KOPT-K1 (cell line): ENCODE measurements around the gene CEP112.
"Not testable (repeated sequence)": the region's sequence is repeated elsewhere in the genome, so short reads cannot be mapped to it uniquely, and the experiment has no call there.

Experiments
- H3K27ac ChIP-seq: fragments of 200-600 bp; sonication (generic); 2 replicates; pipeline ENCODE4 v1.5.1; 2016; ENCODE audit warnings: antibody characterized with exemption, mild to moderate bottlenecking, low read depth, low read length; ENCODE audit not compliant: poor library complexity, severe bottlenecking
- H3K36me3 ChIP-seq: fragments of 200-600 bp; sonication (generic); 2 replicates; pipeline ENCODE4 v1.5.1; 2017; ENCODE audit warnings: antibody characterized with exemption, mild to moderate bottlenecking, low read length, moderate library complexity; ENCODE audit not compliant: insufficient read depth
- H3K9me3 ChIP-seq: fragments of 200-600 bp; sonication (generic); 2 replicates; pipeline ENCODE4 v1.5.1; 2017; ENCODE audit warnings: antibody characterized with exemption, low read length, mild to moderate bottlenecking; ENCODE audit not compliant: insufficient read depth, poor library complexity, severe bottlenecking

CEP112 gene

DNA sequence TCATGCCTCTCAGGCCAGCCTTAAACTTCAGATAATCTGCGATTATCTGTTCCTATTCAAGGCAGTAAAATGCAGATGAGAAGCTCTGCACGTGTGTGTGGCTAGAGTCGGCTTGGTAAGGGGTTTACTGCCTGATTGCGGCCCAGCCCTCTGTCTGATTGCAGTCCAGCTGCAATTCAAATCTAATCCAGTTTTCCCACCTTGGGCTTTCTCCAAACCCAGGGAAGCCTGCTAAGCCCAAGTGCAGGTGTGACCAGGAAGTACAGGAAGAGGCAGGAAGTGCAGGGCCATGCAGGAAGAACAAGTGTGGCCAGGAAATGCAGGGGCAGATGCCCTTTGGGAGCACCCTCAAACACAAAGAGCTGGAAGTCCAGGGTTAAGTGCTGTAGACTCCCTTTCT lies 314.9 kb downstream of the CEP112 start:
- Histone ChIP-seq H3K27ac (no peak overlapping the region), H3K9me3 (peaks cover 25% of the 10 kb centered on the region), H3K36me3 (no peaks in the 10 kb centered on the region)

DNA sequence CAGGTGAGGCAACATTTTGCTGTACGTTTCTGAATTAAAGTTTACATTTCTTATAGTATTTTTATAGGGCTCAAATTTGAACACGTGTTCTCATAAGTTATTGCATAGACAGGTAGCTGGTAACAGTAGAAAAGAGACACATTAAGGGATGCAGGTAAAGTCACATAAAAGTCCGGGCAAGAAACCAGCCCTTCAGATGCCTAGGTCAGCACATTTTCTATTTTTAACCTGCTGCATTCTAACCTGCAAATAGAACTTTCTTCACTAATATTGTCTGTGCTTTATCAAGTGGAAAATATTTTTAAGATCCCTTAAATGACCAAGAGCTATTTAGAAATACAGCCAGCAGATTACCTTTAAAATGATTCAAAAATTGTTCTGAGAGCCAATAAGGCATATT lies 323.1 kb downstream of the CEP112 start:
- H3K36me3 ChIP-seq, result no peaks in the 10 kb centered on the region
- no peak overlapping the region for H3K27ac ChIP-seq
- peaks cover 26% of the 10 kb centered on the region for H3K9me3 ChIP-seq

DNA sequence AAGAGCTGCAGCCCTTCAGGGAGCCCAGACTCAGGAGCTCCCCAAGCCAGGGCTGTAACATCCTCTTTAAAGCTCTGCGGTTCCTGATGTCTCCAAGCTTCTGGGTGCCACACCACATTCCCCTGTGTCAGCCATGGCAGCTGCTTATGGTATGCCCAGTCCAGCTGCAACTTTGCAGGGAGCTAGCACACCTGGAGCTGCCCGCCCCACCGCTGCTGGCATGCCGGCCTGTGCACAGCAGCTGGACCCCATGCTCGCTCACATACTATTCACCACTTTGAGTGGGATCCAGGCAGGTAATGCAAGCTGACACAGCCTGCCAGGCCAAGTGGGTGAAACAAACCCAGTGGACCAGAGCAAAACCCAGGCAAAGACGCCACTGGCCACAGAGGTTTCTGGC lies 324.9 kb downstream of the CEP112 start:
- H3K27ac ChIP-seq, result no peak overlapping the region
- no peaks in the 10 kb centered on the region for H3K36me3 ChIP-seq
- peaks cover 26% of the 10 kb centered on the region for H3K9me3 ChIP-seq

DNA sequence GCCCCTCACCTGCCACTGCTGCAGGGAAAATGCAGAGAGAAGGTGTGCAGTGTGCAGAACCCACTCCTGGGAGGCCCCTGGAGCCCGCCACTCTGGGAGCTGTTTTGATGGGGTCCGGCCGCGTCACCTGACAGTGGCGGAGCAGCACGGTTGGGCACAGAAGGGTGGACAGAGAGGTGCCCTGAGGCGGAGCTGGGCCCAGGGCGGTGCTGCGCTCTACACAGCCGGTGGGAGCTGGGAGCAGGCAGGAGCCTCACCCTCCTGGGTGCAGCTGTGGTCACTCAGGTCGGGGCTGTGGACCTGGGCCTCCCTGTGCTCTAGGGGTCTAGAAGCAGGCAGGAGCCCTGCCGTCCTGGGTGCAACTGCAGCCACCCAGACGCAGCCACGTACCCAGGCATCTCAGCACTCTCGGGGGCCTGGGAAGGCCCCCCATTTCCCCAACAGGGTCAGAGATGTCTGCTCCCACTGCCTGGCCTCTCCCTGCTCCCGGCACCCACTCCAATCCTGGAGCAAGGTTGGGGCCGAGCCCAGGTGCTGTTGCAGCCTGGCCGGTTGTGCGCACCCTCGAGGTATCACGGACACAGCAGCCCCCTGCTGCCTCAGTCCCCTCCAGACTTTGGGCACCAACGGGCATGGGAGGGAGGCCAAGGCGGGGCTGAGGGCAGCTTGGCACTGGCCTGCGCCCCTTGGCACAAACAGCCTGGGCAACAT lies 326.1 kb downstream of the CEP112 start:
- Histone ChIP-seq H3K9me3 (peaks cover 26% of the 10 kb centered on the region), H3K27ac (no peak overlapping the region), H3K36me3 (no peaks in the 10 kb centered on the region)

DNA sequence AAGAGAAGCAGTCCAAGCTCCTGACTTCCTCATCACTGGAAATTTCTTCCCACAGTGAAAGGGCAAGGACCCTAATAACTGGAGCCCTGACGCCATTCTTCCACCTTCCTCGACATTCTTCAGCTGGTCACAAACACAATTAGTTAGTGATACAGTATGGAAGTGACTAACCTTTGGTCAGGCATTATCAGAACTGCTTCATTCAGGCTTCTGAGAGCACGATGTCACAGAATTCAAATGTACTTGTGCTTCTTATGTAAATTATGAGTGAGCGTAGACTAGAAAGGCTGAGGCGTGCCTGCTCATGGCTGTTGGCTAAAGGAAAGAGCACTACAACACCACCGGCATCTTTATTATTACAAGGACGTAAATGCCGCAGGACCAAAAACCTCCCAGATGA lies 327.5 kb downstream of the CEP112 start:
- no peaks in the 10 kb centered on the region for H3K36me3 ChIP-seq
- H3K27ac ChIP-seq, result no peak overlapping the region
- peaks cover 26% of the 10 kb centered on the region for H3K9me3 ChIP-seq

DNA sequence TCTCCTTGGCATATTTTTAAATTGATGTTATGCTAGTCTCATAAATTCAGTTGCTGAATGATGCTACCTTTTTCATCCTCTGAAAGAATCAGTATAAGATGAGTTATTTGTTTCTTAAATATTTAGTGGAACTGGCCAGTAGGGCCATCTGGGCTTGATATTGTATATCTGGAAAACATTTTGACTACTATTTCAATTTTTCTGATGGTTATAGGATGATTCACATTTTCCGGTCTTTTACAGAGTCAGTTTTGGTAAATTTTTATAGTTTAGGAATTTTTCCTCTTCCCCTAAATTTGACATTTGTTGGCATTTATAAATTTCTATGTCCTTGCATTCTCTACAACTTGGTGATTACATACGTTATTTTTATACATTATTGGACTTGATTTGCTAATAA lies 334.2 kb downstream of the CEP112 start:
- no peaks in the 10 kb centered on the region for H3K9me3 ChIP-seq
- H3K27ac ChIP-seq, result no peak overlapping the region
- H3K36me3 ChIP-seq, result no peaks in the 10 kb centered on the region

DNA sequence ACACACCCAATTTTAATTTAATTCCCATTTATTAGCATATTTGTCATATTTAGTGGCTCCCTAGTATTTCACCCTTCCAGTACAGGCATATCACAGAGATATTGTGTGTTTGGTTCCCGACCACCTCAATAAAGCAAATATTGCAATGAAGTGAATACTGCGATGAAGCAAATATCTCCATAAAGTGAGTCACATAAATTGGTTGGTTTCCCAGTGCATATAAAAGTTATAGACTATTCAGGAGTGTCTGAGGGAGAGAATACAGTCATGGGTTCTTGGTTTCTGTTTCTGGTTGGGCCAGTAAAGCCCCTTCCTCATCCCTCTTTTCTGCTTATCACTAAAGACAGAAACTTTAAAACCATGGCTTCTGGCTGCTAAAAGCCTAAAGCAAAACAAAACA lies 335.1 kb downstream of the CEP112 start:
- H3K27ac ChIP-seq, result no peak overlapping the region
- H3K36me3 ChIP-seq, result no peaks in the 10 kb centered on the region
- H3K9me3 ChIP-seq, result no peaks in the 10 kb centered on the region

DNA sequence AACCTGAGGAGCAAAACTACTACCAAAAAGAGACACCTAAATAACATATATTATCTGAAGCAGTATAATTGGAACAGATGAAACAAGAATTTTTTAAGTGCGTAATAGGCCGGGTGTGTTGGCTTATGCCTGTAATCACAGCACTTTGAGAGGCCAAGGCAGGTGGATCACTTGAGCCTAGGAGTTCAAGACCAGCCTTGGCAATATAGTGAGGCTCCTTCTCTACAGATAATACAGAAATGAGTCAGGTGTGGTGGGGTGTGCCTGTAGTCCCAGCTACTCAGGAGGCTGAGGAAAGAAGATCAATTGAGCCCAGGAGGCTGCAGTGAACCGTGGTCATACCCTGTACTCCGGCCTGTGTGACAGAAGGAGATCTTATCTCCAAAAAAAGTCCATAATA lies 336.3 kb downstream of the CEP112 start:
- Histone ChIP-seq H3K27ac (no peak overlapping the region), H3K36me3 (no peaks in the 10 kb centered on the region), H3K9me3 (no peaks in the 10 kb centered on the region)

DNA sequence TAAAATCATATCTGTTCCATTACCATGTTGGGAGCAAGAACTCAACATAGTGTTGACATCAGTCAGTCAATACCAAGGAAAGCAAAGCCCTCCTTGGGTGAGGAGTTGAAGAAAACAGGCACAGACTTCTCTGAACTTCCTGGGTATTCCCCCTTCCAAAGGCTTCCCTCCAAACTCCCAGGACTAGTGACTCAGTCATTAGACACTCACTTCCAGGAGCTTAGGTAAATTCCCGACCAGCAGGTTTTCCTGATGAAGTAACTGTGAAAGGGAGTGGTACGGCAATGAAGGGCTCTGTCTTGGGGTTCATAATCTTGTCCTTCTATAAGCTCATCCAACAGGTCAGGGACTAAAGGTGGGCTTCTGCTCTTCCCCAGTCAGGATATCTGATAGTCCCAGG lies 336.7 kb downstream of the CEP112 start:
- Histone ChIP-seq H3K9me3 (no peaks in the 10 kb centered on the region), H3K36me3 (no peaks in the 10 kb centered on the region), H3K27ac (no peak overlapping the region)

DNA sequence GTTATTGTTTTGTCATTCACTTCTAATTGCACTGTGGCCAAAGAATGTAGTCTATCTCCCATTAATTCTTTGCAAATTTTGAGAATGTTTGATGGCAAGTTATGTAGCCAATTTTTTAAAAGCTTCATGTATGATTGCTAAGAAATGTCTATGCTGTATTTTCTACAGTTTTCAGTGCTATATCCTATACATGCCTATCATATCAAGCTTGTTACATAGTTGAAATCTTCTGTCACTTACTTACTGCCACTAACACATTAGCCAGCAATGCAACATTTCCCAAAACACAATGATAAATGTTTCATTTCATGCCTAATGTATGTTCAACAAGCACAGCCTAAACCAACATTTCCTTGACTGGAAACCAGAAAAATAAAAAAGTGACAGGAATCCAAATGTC lies 338.1 kb downstream of the CEP112 start:
- Histone ChIP-seq H3K36me3 (no peaks in the 10 kb centered on the region), H3K27ac (no peak overlapping the region), H3K9me3 (no peaks in the 10 kb centered on the region)

DNA sequence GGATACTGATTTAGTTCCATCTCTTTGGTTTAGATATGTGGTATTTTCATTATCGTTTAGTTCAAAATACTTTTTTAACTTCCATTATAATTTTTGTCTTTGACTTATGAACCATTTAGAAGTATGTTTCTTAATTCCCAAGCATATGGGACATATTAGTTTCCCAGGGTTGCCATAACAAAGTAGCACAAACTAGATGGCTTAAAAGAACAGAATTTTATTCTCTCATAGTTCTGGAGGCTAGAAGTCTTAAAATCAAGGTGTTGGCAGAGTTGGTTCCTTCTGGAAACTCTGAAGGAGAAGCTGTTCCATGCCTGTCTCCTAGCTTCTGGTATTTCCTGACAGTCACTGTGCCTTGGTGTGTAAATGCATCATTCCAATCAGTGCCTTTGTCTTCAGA lies 339.0 kb downstream of the CEP112 start:
- Histone ChIP-seq H3K36me3 (no peaks in the 10 kb centered on the region), H3K27ac (no peak overlapping the region), H3K9me3 (no peaks in the 10 kb centered on the region)

DNA sequence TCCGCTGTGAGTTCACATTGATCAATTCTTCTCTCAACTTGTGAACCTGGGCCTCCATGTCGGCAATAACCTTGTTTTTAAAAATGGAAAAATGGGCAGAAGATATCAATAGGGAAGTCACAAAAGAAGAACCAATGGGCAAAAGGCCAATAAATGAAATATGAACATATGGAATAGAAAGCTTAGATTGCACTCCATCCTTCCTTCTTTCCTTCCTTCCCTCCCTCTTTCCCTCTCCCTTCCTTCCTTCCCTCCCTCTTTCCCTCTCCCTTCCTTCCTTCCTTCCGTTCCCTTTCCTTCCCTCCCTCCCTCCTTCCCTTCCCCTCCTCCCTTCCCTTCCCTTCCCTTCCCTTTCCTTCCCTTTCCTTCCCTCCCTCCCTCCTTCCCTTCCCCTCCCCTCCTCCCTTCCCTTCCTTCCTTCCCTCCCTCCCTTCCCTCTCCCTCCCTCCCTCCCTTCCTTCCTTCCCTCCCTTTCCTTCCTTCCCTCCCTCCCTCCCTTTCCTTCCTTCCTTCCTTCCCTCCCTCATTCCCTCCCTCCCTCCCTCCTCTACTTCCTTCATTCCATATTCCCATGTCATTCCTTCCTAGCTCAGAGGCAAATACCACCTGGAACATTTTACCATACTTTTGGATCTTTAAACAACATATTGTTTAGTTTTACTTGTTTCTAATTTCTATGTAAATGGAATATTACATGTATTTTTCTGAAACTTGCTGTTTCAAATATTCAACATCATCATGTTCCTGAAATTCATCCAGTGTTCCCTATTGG lies 339.8 kb downstream of the CEP112 start:
- H3K27ac ChIP-seq, result no peak overlapping the region
- H3K9me3 ChIP-seq, result no peaks in the 10 kb centered on the region
- no peaks in the 10 kb centered on the region for H3K36me3 ChIP-seq

DNA sequence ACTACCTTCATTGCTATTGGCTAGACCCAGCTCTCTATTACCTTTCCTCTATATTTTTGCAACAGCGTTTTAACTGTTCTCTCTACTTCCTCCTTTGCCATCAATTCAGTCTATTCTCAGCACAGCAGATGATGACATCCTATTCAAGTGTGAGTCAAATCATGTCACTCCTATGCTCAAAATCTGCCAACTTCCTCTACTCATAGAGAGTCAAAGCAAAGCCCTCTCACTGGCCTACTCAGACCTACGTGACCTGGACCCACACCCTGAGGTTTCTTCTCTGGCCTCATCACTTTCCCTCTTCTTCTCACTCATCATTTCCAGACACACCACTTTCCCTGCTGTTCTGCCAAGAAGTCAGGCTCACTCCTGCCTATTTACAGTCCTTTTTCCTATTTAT lies 341.4 kb downstream of the CEP112 start:
- Histone ChIP-seq H3K27ac (no peak overlapping the region), H3K9me3 (no peaks in the 10 kb centered on the region), H3K36me3 (no peaks in the 10 kb centered on the region)

DNA sequence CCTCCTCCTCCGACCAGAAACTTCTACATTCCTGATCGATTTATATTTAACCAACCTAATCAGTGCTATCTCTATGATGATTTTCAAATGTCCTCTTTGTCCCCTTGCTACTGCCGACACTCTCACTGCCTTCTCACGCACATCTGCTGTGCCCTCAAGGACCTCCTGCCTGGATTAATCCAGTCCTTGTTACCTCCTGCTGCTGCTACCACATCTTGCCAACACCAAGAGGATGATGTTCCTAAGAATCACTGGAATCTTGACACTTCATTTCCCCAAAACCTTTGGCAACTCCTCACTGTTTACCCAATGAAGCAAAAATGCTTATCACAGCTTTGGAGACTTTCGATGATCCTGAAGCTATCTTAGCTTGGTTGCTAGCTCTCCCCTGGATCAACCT lies 343.2 kb downstream of the CEP112 start:
- Histone ChIP-seq H3K9me3 (no peaks in the 10 kb centered on the region), H3K36me3 (no peaks in the 10 kb centered on the region), H3K27ac (no peak overlapping the region)

DNA sequence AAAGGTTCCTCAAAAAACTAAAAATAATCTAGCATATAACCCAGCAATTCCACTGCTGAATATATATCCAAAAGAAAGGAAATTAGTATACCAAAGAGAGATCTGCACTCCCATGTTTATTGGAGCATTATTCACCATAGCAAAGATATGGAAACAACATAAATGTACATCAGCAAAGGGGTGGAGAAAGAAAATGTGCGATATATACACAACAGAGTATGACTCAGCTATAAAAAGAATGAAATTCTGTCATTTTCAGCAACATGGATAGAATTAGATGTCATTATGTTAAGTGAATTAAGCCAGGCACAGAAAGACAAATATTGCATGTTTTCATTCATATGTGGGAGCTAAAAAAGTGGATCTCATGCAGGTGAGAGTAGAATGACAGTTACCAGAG lies 350.8 kb downstream of the CEP112 start:
- peaks cover 11% of the 10 kb centered on the region for H3K9me3 ChIP-seq
- no peaks in the 10 kb centered on the region for H3K36me3 ChIP-seq
- H3K27ac ChIP-seq, result no peak overlapping the region

DNA sequence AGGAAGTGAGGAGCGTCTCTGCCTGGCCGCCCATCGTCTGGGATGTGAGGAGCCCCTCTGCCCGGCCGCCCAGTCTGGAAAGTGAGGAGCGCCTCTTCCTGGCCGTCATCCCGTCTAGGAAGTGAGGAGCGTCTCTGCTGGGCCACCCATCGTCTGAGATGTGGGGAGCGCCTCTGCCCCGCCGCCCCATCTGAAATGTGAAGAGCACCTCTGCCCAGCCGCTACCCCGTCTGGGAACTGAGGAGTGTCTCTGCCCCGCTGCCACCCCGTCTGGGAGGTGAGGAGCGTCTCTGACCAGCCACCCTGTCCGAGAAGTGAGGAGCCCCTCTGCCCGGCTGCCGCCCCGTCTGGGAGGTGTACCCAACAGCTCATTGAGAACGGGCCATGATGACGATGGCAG lies 354.7 kb downstream of the CEP112 start:
- H3K27ac ChIP-seq, H3K36me3 ChIP-seq: not testable (repeated sequence)
- peaks cover 23% of the 10 kb centered on the region for H3K9me3 ChIP-seq
